Calu3 (cell line): ENCODE data around the gene BPTF. TPM values are rescaled to one million over a fixed set of nuclear protein-coding genes. Genes with fewer than 3 reads are reported as not detected.
"Not testable (repeated sequence)": the region's sequence is repeated elsewhere in the genome, so short reads cannot be mapped to it uniquely, and the experiment has no call there.

Source experiments
- BruUV-seq: library from RNA; stranded (reverse); fragments of 400-500 nt; replicated peaks from 2 replicates; lab custom pipeline; 2021; lab: Mats Ljungman, UMichigan
- CTCF ChIA-PET: fragments of 300-600 bp; sonication (Branson Sonifier 250); formaldehyde crosslinking; loops from one replicate; lab custom pipeline; 2022; ENCODE audit warnings: antibody characterized with exemption; lab: Charles Lee
- DNase-seq: peaks from one replicate; pipeline ENCODE4 v3.0.0; 2022
- H3K27ac Mint-ChIP-seq: one replicate; pipeline ENCODE4 v1.8.0; 2022; ENCODE audit warnings: mixed read lengths; ENCODE audit not compliant: unreplicated experiment
- H3K27me3 Mint-ChIP-seq: one replicate; pipeline ENCODE4 v1.8.0; 2022; ENCODE audit warnings: mixed read lengths; ENCODE audit not compliant: unreplicated experiment
- H3K36me3 Mint-ChIP-seq: one replicate; pipeline ENCODE4 v1.8.0; 2022; ENCODE audit warnings: mild to moderate bottlenecking, moderate library complexity, mixed read lengths; ENCODE audit not compliant: insufficient read depth, unreplicated experiment
- H3K4me1 Mint-ChIP-seq: one replicate; pipeline ENCODE4 v1.8.0; 2022; ENCODE audit warnings: mild to moderate bottlenecking, low read depth, mixed read lengths; ENCODE audit not compliant: unreplicated experiment
- H3K4me3 Mint-ChIP-seq: one replicate; pipeline ENCODE4 v1.8.0; 2022; ENCODE audit warnings: mild to moderate bottlenecking, low read depth, moderate library complexity, mixed read lengths; ENCODE audit not compliant: unreplicated experiment
- H3K9me3 Mint-ChIP-seq: one replicate; pipeline ENCODE4 v1.8.0; 2022; ENCODE audit warnings: low read depth, mixed read lengths; ENCODE audit not compliant: unreplicated experiment
- CTCF ChIP-seq: fragments of 200-600 bp; IDR thresholded peaks from one replicate; pipeline ENCODE4 v1.8.0; 2022; ENCODE audit warnings: antibody characterized with exemption; ENCODE audit not compliant: unreplicated experiment
- intact Hi-C: fragments of 100-400 bp; cut with micrococcal nuclease; formaldehyde crosslinking; loops from one replicate; pipeline ENCODE4 v1.10.0; 2022; ENCODE audit not compliant: unreplicated experiment
- total RNA-seq: library from RNA; stranded (reverse); gene quantifications from 2 replicates; pipeline ENCODE4 v1.2.3, GENCODE V29; 2022

BPTF gene
- total RNA-seq, 1 experiment from 2014 or later, result 66.8 TPM

GRCh38 chr17:67891481-67892119 lies 66.3 kb downstream of the BPTF start:
- Mint-ChIP-seq H3K4me3 (no peak overlapping the region), H3K36me3 (no peaks in the 10 kb centered on the region), H3K27me3 (no peaks in the 10 kb centered on the region), H3K4me1 (no peaks in the 10 kb centered on the region), H3K9me3 (no peaks in the 10 kb centered on the region), H3K27ac (no peak overlapping the region)
- TF ChIP-seq CTCF, result no peak
- CTCF ChIA-PET, result no interaction called here
- no peak for DNase-seq
- intact Hi-C loops, result no loop called here
- no TSS peak for BruUV-seq

- intact Hi-C loops, result no loop called here
- CTCF ChIA-PET, result no interaction called here
- Mint-ChIP-seq H3K27ac (no peak overlapping the region), H3K4me3 (no peak overlapping the region), H3K4me1 (no peaks in the 10 kb centered on the region), H3K9me3 (no peaks in the 10 kb centered on the region), H3K36me3 (peaks cover 28% of the 10 kb centered on the region), H3K27me3 (no peaks in the 10 kb centered on the region)
- no peak for TF ChIP-seq CTCF
- no TSS peak for BruUV-seq
- no peak for DNase-seq
Measured at GRCh38 chr17:67902511-67903231, 77.4 kb downstream of the BPTF start.

- H3K4me3 Mint-ChIP-seq, H3K27me3 Mint-ChIP-seq, H3K4me1 Mint-ChIP-seq, H3K9me3 Mint-ChIP-seq, H3K27ac Mint-ChIP-seq, intact Hi-C loops, DNase-seq, BruUV-seq: not testable (repeated sequence)
- peaks cover 34% of the 10 kb centered on the region for H3K36me3 Mint-ChIP-seq
- CTCF ChIA-PET, result interaction anchor here (0.7 kb wide), 1 partner anchor 457 kb away, joined by 3 read pairs; no protein-coding TSS in a partner anchor
Measured at GRCh38 chr17:67905298-67905697, 80.0 kb downstream of the BPTF start.

GRCh38 chr17:67910117-67910803 lies 85.0 kb downstream of the BPTF start:
- H3K4me1 Mint-ChIP-seq, DNase-seq, CTCF ChIA-PET, H3K4me3 Mint-ChIP-seq, H3K27ac Mint-ChIP-seq, BruUV-seq, intact Hi-C loops, H3K9me3 Mint-ChIP-seq, H3K27me3 Mint-ChIP-seq: not testable (repeated sequence)
- peaks cover 34% of the 10 kb centered on the region for H3K36me3 Mint-ChIP-seq

- Mint-ChIP-seq H3K4me1 (no peaks in the 10 kb centered on the region), H3K27me3 (no peaks in the 10 kb centered on the region), H3K27ac (no peak overlapping the region), H3K4me3 (no peak overlapping the region), H3K36me3 (peaks cover 34% of the 10 kb centered on the region), H3K9me3 (no peaks in the 10 kb centered on the region)
- CTCF ChIA-PET, result no interaction called here
- BruUV-seq, result TSS peak; percentile 61
- DNase-seq, result no peak
- intact Hi-C loops, result no loop called here
- no peak for TF ChIP-seq CTCF
Measured at GRCh38 chr17:67911059-67911782, 85.9 kb downstream of the BPTF start.
